B cell (primary cell): ENCODE data around the gene KRTAP10-1.

Source experiments
- EZH2 ChIP-seq: IDR thresholded peaks from 2 replicates; pipeline ENCODE4 v1.6.1; 2012; ENCODE audit warnings: borderline replicate concordance, low read depth, mild to moderate bottlenecking, moderate library complexity, low read length; ENCODE audit not compliant: insufficient read depth, poor library complexity, severe bottlenecking
- TF ChIP-seq, protein P1 (sequence below): fragments of 200-600 bp; IDR thresholded peaks from one replicate; pipeline ENCODE4 v1.8.0; 2022; ENCODE audit warnings: antibody characterized with exemption, mild to moderate bottlenecking

DNA sequence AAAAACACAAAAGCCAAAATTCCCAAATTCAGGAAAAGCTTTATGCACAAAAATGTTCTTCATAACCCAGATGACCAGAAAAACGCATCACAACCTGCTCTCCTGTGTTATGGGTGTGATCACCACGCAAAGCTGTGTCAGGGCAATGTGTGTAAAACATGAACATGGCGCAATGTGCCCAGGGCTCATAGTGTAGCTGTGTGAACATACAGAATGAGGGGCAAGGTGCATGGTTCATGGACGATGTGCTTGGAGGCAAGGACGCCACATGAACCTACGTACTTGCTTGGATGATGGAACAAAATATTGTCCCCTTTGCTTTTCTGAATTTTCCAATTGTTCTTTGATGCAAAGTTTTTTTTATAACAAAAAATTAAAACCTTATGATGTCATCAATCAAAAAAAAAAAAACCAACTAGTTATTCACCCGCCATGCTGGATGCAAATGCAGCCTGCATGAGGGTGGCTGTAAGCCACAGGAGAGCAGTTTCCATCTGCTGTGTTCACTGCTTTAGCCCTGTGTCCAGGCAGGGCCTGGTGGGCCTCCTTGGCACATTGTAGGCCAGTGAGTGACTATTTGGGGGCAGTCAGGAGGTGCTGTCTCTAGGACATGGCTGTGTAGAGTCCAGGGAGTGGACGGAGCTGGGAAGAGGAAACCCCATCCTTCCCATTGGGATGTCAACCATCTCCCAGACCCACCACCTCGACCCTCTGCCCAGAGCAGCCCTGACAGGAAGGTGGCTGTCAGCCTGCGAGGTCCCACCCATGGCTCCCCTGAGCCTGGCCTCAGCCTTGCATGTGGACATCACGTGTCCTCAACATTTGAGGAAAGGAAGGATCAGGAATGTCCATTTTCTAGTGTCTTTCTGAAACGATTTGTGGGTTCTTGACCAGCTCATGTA is 13.6 kb downstream of the KRTAP10-1 start:
- TF ChIP-seq, protein P1, sequence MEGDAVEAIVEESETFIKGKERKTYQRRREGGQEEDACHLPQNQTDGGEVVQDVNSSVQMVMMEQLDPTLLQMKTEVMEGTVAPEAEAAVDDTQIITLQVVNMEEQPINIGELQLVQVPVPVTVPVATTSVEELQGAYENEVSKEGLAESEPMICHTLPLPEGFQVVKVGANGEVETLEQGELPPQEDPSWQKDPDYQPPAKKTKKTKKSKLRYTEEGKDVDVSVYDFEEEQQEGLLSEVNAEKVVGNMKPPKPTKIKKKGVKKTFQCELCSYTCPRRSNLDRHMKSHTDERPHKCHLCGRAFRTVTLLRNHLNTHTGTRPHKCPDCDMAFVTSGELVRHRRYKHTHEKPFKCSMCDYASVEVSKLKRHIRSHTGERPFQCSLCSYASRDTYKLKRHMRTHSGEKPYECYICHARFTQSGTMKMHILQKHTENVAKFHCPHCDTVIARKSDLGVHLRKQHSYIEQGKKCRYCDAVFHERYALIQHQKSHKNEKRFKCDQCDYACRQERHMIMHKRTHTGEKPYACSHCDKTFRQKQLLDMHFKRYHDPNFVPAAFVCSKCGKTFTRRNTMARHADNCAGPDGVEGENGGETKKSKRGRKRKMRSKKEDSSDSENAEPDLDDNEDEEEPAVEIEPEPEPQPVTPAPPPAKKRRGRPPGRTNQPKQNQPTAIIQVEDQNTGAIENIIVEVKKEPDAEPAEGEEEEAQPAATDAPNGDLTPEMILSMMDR = no peak
- no peak for TF ChIP-seq EZH2
